ENCODE results near the gene VWC2L. TPM values are rescaled to one million over a fixed set of nuclear protein-coding genes. Genes with fewer than 3 reads are reported as not detected.
A peak's percentile ranks its signal among the peaks of the same experiment; 100 is the strongest.

Gene VWC2L
- polyA plus RNA-seq, 1 donor from 2014 or later: 0.31 TPM

- Histone ChIP-seq H4K20me1 (ENCODE audit: insufficient read depth) (no peaks in the 10 kb centered on the region), H3F3A (ENCODE audit: insufficient read depth, low read length, poor library complexity, severe bottlenecking) (no peaks in the 10 kb centered on the region), H3K9me3 (ENCODE audit: low read length) (no peaks in the 10 kb centered on the region), H3K4me3 (ENCODE audit: low read length) (no peak overlapping the region), H3K4me2 (ENCODE audit: low read length) (no peak overlapping the region), H3K27me3 (ENCODE audit: insufficient read depth, low read depth, low read length) (no peaks in the 10 kb centered on the region), H2AFZ (ENCODE audit: low read depth, low read length) (no peak overlapping the region), H3K36me3 (ENCODE audit: insufficient read depth, low read length) (no peaks in the 10 kb centered on the region), H3K27ac (ENCODE audit: low read length) (no peak overlapping the region), H3K9me2 (ENCODE audit: insufficient read depth, low read length) (no peaks in the 10 kb centered on the region), H3K79me2 (replicated peaks; ENCODE audit: insufficient read depth, low read length) (no peaks in the 10 kb centered on the region), H3K9ac (ENCODE audit: low read length) (no peak overlapping the region)
- no peak for TF ChIP-seq SMC3 (conservative IDR thresholded peaks at IDR 0.05; ENCODE audit: poor library complexity)
- no peak for TF ChIP-seq REST (IDR thresholded peaks at IDR 0.05; ENCODE audit: borderline replicate concordance)
- TF ChIP-seq RAD21 (conservative IDR thresholded peaks at IDR 0.05): peak; percentile 9
- TF ChIP-seq EP300 (conservative IDR thresholded peaks at IDR 0.05; ENCODE audit: poor library complexity, severe bottlenecking): peak; percentile 97
- TF ChIP-seq MXI1 (conservative IDR thresholded peaks at IDR 0.05; ENCODE audit: poor library complexity, severe bottlenecking): no peak
- no peak for TF ChIP-seq CTCF (IDR thresholded peaks at IDR 0.05; ENCODE audit: poor library complexity, severe bottlenecking)
- peak; percentile 81 for TF ChIP-seq POLR2AphosphoS5 (IDR thresholded peaks at IDR 0.05)
- no peak for TF ChIP-seq TAF1 (IDR thresholded peaks at IDR 0.05; ENCODE audit: low read depth)
- no peak for TF ChIP-seq EZH2 (IDR thresholded peaks at IDR 0.05; ENCODE audit: borderline replicate concordance, insufficient read depth, low read length, poor library complexity, severe bottlenecking)
These were observed 21.5 kb upstream of the VWC2L start for GRCh38 chr2:214389334-214389733.

- TF ChIP-seq SMC3 (conservative IDR thresholded peaks at IDR 0.05; ENCODE audit: poor library complexity): no peak
- TF ChIP-seq MXI1 (conservative IDR thresholded peaks at IDR 0.05; ENCODE audit: poor library complexity, severe bottlenecking): no peak
These were observed 17.1 kb upstream of the VWC2L start for GRCh38 chr2:214393796-214394195.

GRCh38 chr2:214395040-214395439, 15.8 kb upstream of the VWC2L start:
- H3K9me2 ChIP-seq (ENCODE audit: insufficient read depth, low read length): no peaks in the 10 kb centered on the region
- no peaks in the 10 kb centered on the region for H3K36me3 ChIP-seq (ENCODE audit: insufficient read depth, low read length)
- H4K20me1 ChIP-seq (ENCODE audit: insufficient read depth): no peaks in the 10 kb centered on the region
- no peak overlapping the region for H3K9ac ChIP-seq (ENCODE audit: low read length)
- TF ChIP-seq RAD21 (conservative IDR thresholded peaks at IDR 0.05): no peak
- no peak for TF ChIP-seq TAF1 (IDR thresholded peaks at IDR 0.05; ENCODE audit: low read depth)
- TF ChIP-seq REST (IDR thresholded peaks at IDR 0.05; ENCODE audit: borderline replicate concordance): no peak
- no peak for TF ChIP-seq MXI1 (conservative IDR thresholded peaks at IDR 0.05; ENCODE audit: poor library complexity, severe bottlenecking)
- no peak for TF ChIP-seq SMC3 (conservative IDR thresholded peaks at IDR 0.05; ENCODE audit: poor library complexity)
- no peak for TF ChIP-seq EP300 (conservative IDR thresholded peaks at IDR 0.05; ENCODE audit: poor library complexity, severe bottlenecking)
- TF ChIP-seq CTCF (IDR thresholded peaks at IDR 0.05; ENCODE audit: poor library complexity, severe bottlenecking): no peak
- TF ChIP-seq POLR2AphosphoS5 (IDR thresholded peaks at IDR 0.05): no peak
- no peak for TF ChIP-seq EZH2 (IDR thresholded peaks at IDR 0.05; ENCODE audit: borderline replicate concordance, insufficient read depth, low read length, poor library complexity, severe bottlenecking)
- no peak overlapping the region for H2AFZ ChIP-seq (ENCODE audit: low read depth, low read length)
- no peaks in the 10 kb centered on the region for H3K27me3 ChIP-seq (ENCODE audit: insufficient read depth, low read depth, low read length)
- no peak overlapping the region for H3K27ac ChIP-seq (ENCODE audit: low read length)
- no peaks in the 10 kb centered on the region for H3F3A ChIP-seq (ENCODE audit: insufficient read depth, low read length, poor library complexity, severe bottlenecking)
- no peaks in the 10 kb centered on the region for H3K79me2 ChIP-seq (replicated peaks; ENCODE audit: insufficient read depth, low read length)
- H3K4me2 ChIP-seq (ENCODE audit: low read length): no peak overlapping the region
- no peaks in the 10 kb centered on the region for H3K9me3 ChIP-seq (ENCODE audit: low read length)
- no peak overlapping the region for H3K4me3 ChIP-seq (ENCODE audit: low read length)

More at GRCh38 chr2:214393796-214394195, 17.1 kb upstream of the VWC2L start:
- Histone ChIP-seq H3K27ac (ENCODE audit: low read length) (no peak overlapping the region), H3K79me2 (replicated peaks; ENCODE audit: insufficient read depth, low read length) (no peaks in the 10 kb centered on the region), H3K9ac (ENCODE audit: low read length) (no peak overlapping the region), H3K9me3 (ENCODE audit: low read length) (no peaks in the 10 kb centered on the region), H3K4me3 (ENCODE audit: low read length) (no peak overlapping the region), H3K27me3 (ENCODE audit: insufficient read depth, low read depth, low read length) (no peaks in the 10 kb centered on the region), H3K4me2 (ENCODE audit: low read length) (no peak overlapping the region), H2AFZ (ENCODE audit: low read depth, low read length) (no peak overlapping the region), H4K20me1 (ENCODE audit: insufficient read depth) (no peaks in the 10 kb centered on the region), H3K9me2 (ENCODE audit: insufficient read depth, low read length) (no peaks in the 10 kb centered on the region), H3F3A (ENCODE audit: insufficient read depth, low read length, poor library complexity, severe bottlenecking) (no peaks in the 10 kb centered on the region), H3K36me3 (ENCODE audit: insufficient read depth, low read length) (no peaks in the 10 kb centered on the region)
